Ecto neural progenitor cell (in vitro differentiated cells): ENCODE results near the gene UNKL.

Experiments used
- DNase-seq: peaks from one replicate; pipeline ENCODE4 v3.0.0-alpha.2; 2018; ENCODE audit warnings: low spot score

Gene UNKL

GRCh38 chr16:1401758-1402154, 12.7 kb downstream of the UNKL start:
- no peak for DNase-seq

GRCh38 chr16:1401061-1401757, 13.3 kb downstream of the UNKL start:
- no peak for DNase-seq

- no peak for DNase-seq
Observed at GRCh38 chr16:1398826-1399581, 15.5 kb downstream of the UNKL start.

GRCh38 chr16:1398351-1398750, 16.2 kb downstream of the UNKL start:
- no peak for DNase-seq

- DNase-seq, result no peak
Observed at GRCh38 chr16:1397779-1398178, 16.7 kb downstream of the UNKL start.

- DNase-seq, result no peak
Observed at GRCh38 chr16:1395444-1396031, 19.0 kb downstream of the UNKL start.

GRCh38 chr16:1394367-1394951, 20.0 kb downstream of the UNKL start:
- no peak for DNase-seq

GRCh38 chr16:1393613-1394176, 20.8 kb downstream of the UNKL start:
- no peak for DNase-seq

- no peak for DNase-seq
Observed at GRCh38 chr16:1392826-1393225, 21.7 kb downstream of the UNKL start.

GRCh38 chr16:1390239-1390779, 24.2 kb downstream of the UNKL start:
- DNase-seq, result no peak

- no peak for DNase-seq
Observed at GRCh38 chr16:1389762-1390161, 24.7 kb downstream of the UNKL start.

GRCh38 chr16:1387331-1387730, 27.2 kb downstream of the UNKL start:
- no peak for DNase-seq

- DNase-seq, result no peak
Observed at GRCh38 chr16:1385232-1385631, 29.3 kb downstream of the UNKL start.

GRCh38 chr16:1383556-1383955, 30.9 kb downstream of the UNKL start:
- no peak for DNase-seq

GRCh38 chr16:1381612-1382406, 32.7 kb downstream of the UNKL start:
- DNase-seq, result no peak

- no peak for DNase-seq
Observed at GRCh38 chr16:1380195-1380594, 34.3 kb downstream of the UNKL start.

- DNase-seq, result peak; percentile 90
Observed at GRCh38 chr16:1379304-1380076, 35.0 kb downstream of the UNKL start.

- peak; percentile 79 for DNase-seq
Observed at GRCh38 chr16:1378804-1379303, 35.6 kb downstream of the UNKL start.

- no peak for DNase-seq
Observed at GRCh38 chr16:1378087-1378803, 36.3 kb downstream of the UNKL start.
